WTC11 (cell line): ENCODE measurements around the gene ADCY10. TPM values are rescaled to one million over a fixed set of nuclear protein-coding genes. Genes with fewer than 3 reads are reported as not detected.

Source experiments
- ATAC-seq: fragments of 200-7000 bp; cut with Tn5 transposase; 2 replicates; pipeline ENCODE4 v1.10.0; 2021; ENCODE audit warnings: mild to moderate bottlenecking, moderate library complexity
- CTCF ChIA-PET: fragments of 300-600 bp; sonication (Branson Sonifier 250); formaldehyde crosslinking; loops from one replicate; lab custom pipeline; 2021; ENCODE audit warnings: antibody characterized with exemption; lab: Charles Lee
- POLR2A ChIA-PET: fragments of 350-600 bp; sonication (Branson Sonifier 250); formaldehyde crosslinking; loops from one replicate; lab custom pipeline; 2021; ENCODE audit warnings: antibody characterized with exemption; lab: Charles Lee
- DNase-seq: peaks from one replicate; pipeline ENCODE4 v3.0.0; 2021; ENCODE audit warnings: low spot score
- H3K27ac Mint-ChIP-seq: 2 replicates; pipeline ENCODE4 v1.8.0; 2021; ENCODE audit warnings: mixed read lengths
- H3K27me3 Mint-ChIP-seq: 2 replicates; pipeline ENCODE4 v1.8.0; 2021; ENCODE audit warnings: low read depth, mild to moderate bottlenecking, moderate library complexity, mixed read lengths
- H3K36me3 Mint-ChIP-seq: 2 replicates; pipeline ENCODE4 v1.8.0; 2021; ENCODE audit warnings: mixed read lengths
- H3K4me1 Mint-ChIP-seq: 2 replicates; pipeline ENCODE4 v1.8.0; 2022; ENCODE audit warnings: mixed read lengths
- H3K4me3 Mint-ChIP-seq: 2 replicates; pipeline ENCODE4 v1.8.0; 2021; ENCODE audit warnings: mild to moderate bottlenecking, moderate library complexity, mixed read lengths
- H3K9me3 Mint-ChIP-seq: 2 replicates; pipeline ENCODE4 v1.8.0; 2021; ENCODE audit warnings: mixed read lengths
- AFF4 ChIP-seq: sonication (generic); formaldehyde crosslinking; IDR thresholded peaks from 2 replicates; pipeline ENCODE4 v1.8.1; 2023; ENCODE audit warnings: mild to moderate bottlenecking, missing genetic modification reagents, borderline replicate concordance
- AR ChIP-seq: fragments of 250-450 bp; sonication (Bioruptor Pico); IDR thresholded peaks from 2 replicates; pipeline ENCODE4 v1.9.0; 2021; ENCODE audit warnings: mild to moderate bottlenecking
- ARID4B ChIP-seq: sonication (generic); formaldehyde crosslinking; IDR thresholded peaks from 2 replicates; pipeline ENCODE4 v1.8.0; 2023; ENCODE audit warnings: missing genetic modification reagents, mild to moderate bottlenecking, borderline replicate concordance
- ATF1 ChIP-seq: sonication (generic); formaldehyde crosslinking; IDR thresholded peaks from 2 replicates; pipeline ENCODE4 v1.8.1; 2023; ENCODE audit warnings: mild to moderate bottlenecking, moderate library complexity, missing genetic modification reagents
- ATF3 ChIP-seq: sonication (generic); formaldehyde crosslinking; conservative IDR thresholded peaks from 2 replicates; pipeline ENCODE4 v1.8.1; 2022; ENCODE audit warnings: mild to moderate bottlenecking, missing genetic modification reagents
- ATF6 ChIP-seq: sonication (generic); formaldehyde crosslinking; IDR thresholded peaks from 2 replicates; pipeline ENCODE4 v1.8.1; 2023; ENCODE audit warnings: mild to moderate bottlenecking, missing genetic modification reagents
- CREB1 ChIP-seq: sonication (generic); formaldehyde crosslinking; IDR thresholded peaks from 2 replicates; pipeline ENCODE4 v1.8.0; 2023; ENCODE audit warnings: mild to moderate bottlenecking, missing genetic modification reagents
- FOXP4 ChIP-seq: sonication (generic); formaldehyde crosslinking; IDR thresholded peaks from 2 replicates; pipeline ENCODE4 v1.8.0; 2022; ENCODE audit warnings: mild to moderate bottlenecking, missing genetic modification reagents
- GRHL2 ChIP-seq: fragments of 250-450 bp; sonication (Bioruptor Pico); IDR thresholded peaks from 2 replicates; pipeline ENCODE4 v1.8.0; 2022; ENCODE audit warnings: mild to moderate bottlenecking, moderate library complexity; ENCODE audit not compliant: insufficient replicate concordance, severe bottlenecking
- MXD4 ChIP-seq: fragments of 250-450 bp; sonication (Bioruptor Pico); IDR thresholded peaks from 2 replicates; pipeline ENCODE4 v1.8.0; 2021; ENCODE audit warnings: mild to moderate bottlenecking, moderate library complexity, borderline replicate concordance
- OVOL2 ChIP-seq: fragments of 250-450 bp; sonication (Bioruptor Pico); IDR thresholded peaks from 2 replicates; pipeline ENCODE4 v1.9.0; 2021; ENCODE audit warnings: mild to moderate bottlenecking, borderline replicate concordance
- SMAD3 ChIP-seq: sonication (generic); formaldehyde crosslinking; IDR thresholded peaks from 2 replicates; pipeline ENCODE4 v1.8.0; 2022; ENCODE audit warnings: missing genetic modification reagents, mild to moderate bottlenecking, borderline replicate concordance
- SMAD4 ChIP-seq: sonication (generic); formaldehyde crosslinking; IDR thresholded peaks from 2 replicates; pipeline ENCODE4 v1.8.0; 2022; ENCODE audit warnings: mild to moderate bottlenecking, missing genetic modification reagents
- SOX15 ChIP-seq: fragments of 250-450 bp; sonication (Bioruptor Pico); IDR thresholded peaks from 2 replicates; pipeline ENCODE4 v1.9.0; 2021; ENCODE audit warnings: mild to moderate bottlenecking
- ZBTB43 ChIP-seq: sonication (generic); formaldehyde crosslinking; IDR thresholded peaks from 2 replicates; pipeline ENCODE4 v1.8.1; 2023; ENCODE audit warnings: mild to moderate bottlenecking, missing genetic modification reagents
- ZNF232 ChIP-seq: sonication (generic); formaldehyde crosslinking; IDR thresholded peaks from 2 replicates; pipeline ENCODE4 v1.8.0; 2022; ENCODE audit warnings: mild to moderate bottlenecking, missing genetic modification reagents
- ZNF281 ChIP-seq: sonication (generic); formaldehyde crosslinking; IDR thresholded peaks from 2 replicates; pipeline ENCODE4 v1.8.0; 2023; ENCODE audit warnings: mild to moderate bottlenecking, missing genetic modification reagents
- ZNF396 ChIP-seq: fragments of 250-450 bp; sonication (Bioruptor Pico); IDR thresholded peaks from 2 replicates; pipeline ENCODE4 v1.8.0; 2021; ENCODE audit warnings: mild to moderate bottlenecking, moderate library complexity, borderline replicate concordance
- total RNA-seq: library from RNA; stranded (reverse); gene quantifications from 3 replicates; pipeline ENCODE4 v1.2.3, GENCODE V29; 2021

ADCY10 gene
- total RNA-seq, 1 experiment from 2014 or later: 0.07 TPM

- Mint-ChIP-seq H3K27ac (no peak overlapping the region), H3K4me1 (no peaks in the 10 kb centered on the region), H3K36me3 (no peaks in the 10 kb centered on the region), H3K9me3 (peaks cover 4% of the 10 kb centered on the region), H3K27me3 (no peaks in the 10 kb centered on the region), H3K4me3 (no peak overlapping the region)
- POLR2A ChIA-PET: no interaction called here
- ATAC-seq: no peak
- no peak for DNase-seq
- CTCF ChIA-PET: no interaction called here
- TF ChIP-seq GRHL2 (CRISPR knock-in tag): no peak
- TF ChIP-seq ARID4B (CRISPR knock-in tag): no peak
- TF ChIP-seq MXD4 (CRISPR knock-in tag): no peak
- no peak for TF ChIP-seq SMAD4 (CRISPR knock-in tag)
- no peak for TF ChIP-seq ZNF396 (CRISPR knock-in tag)
- TF ChIP-seq SMAD3 (CRISPR knock-in tag): no peak
- TF ChIP-seq ATF1 (CRISPR knock-in tag): no peak
- TF ChIP-seq FOXP4 (CRISPR knock-in tag): no peak
- TF ChIP-seq OVOL2: no peak
- TF ChIP-seq AR: no peak
- no peak for TF ChIP-seq CREB1
- TF ChIP-seq ATF6 (CRISPR knock-in tag): no peak
- no peak for TF ChIP-seq SOX15
- no peak for TF ChIP-seq ZNF232 (CRISPR knock-in tag)
- no peak for TF ChIP-seq ZNF281 (CRISPR knock-in tag)
- TF ChIP-seq ATF3 (CRISPR knock-in tag): no peak
- no peak for TF ChIP-seq AFF4 (CRISPR knock-in tag)
- TF ChIP-seq ZBTB43 (CRISPR knock-in tag): no peak
Measured at GRCh38 chr1:167890400-167890799, 23.5 kb downstream of the ADCY10 start.
